GM10248 (cell line): ENCODE results near the gene POLR3GL.

Experiments used
- CTCF ChIA-PET: fragments of 300-600 bp; sonication (Branson Sonifier 250); formaldehyde crosslinking; extraction: SDS; loops from one replicate; lab custom pipeline; 2021; ENCODE audit warnings: antibody characterized with exemption; lab: Yijun Ruan, JAX
- POLR2A ChIA-PET: fragments of 350-650 bp; sonication (Branson Sonifier 250); formaldehyde crosslinking; extraction: SDS; loops from one replicate; lab custom pipeline; 2020; ENCODE audit warnings: antibody characterized with exemption; lab: Yijun Ruan, JAX
- DNase-seq: peaks from one replicate; pipeline ENCODE4 v3.0.0; 2012; ENCODE audit errors: extremely low spot score
- TF ChIP-seq, protein P1 (sequence below): IDR thresholded peaks from 2 replicates; pipeline ENCODE4 v1.5.1; 2012; ENCODE audit warnings: mild to moderate bottlenecking, low read depth; ENCODE audit errors: extremely low read depth, missing control alignments, control extremely low read depth

POLR3GL gene

DNA sequence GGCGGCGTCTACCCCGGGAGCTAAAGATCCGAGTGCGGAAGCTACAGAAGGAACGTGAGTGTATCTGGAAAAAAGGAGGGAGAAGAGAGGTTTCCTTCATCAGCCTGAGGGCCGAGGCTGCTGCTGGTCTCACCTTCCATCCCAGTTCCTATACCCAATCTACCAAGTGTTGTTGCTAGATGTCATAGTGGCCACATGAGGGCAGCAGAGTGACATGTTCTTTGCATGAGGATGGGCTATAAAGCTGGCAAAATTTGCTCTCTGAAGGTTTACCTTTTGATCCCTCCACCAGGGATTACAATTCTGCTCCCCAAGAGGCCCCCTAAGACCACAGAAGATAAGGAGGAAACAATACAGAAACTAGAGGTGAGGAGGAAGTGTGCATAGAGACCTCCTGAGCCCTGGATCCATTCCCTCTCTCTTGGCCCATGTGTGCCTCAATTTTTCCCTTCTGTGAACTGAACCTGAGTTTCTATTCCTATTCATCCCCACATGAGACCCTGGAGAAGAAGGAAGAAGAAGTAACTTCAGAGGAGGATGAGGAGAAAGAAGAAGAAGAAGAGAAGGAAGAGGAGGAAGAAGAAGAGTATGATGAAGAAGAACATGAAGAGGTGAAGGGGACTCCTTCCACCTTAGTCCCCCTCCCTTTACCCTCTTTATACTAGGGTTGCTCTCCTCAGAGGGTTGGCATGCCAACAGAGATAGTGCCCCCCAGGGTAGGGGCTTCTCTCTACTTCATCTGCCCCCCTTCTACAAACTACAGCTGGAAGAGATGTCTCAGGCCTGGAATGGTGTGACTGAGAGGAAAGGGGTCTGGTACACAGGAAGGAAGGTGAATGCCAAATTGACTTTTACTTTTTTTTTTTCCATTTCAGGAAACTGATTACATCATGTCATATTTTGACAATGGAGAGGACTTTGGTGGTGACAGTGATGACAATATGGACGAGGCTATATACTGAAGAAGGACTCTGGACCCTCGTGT is 13.3 kb downstream of the POLR3GL start:
- DNase-seq = peak; percentile 78
- ChIA-PET CTCF (interaction anchor here (0.8 to 9.5 kb wide), 27 partner anchors 12 to 133 kb away, joined by 3 to 249 read pairs (median 5); partner anchors contain the start of genes ANKRD34A, HJV, LIX1L and NUDT17), POLR2A (interaction anchor here (1.5 kb wide), 1 partner anchor 13 kb away, joined by 4 read pairs; the partner anchor contains the start of genes ANKRD34A and POLR3GL)
- TF ChIP-seq, protein P1, sequence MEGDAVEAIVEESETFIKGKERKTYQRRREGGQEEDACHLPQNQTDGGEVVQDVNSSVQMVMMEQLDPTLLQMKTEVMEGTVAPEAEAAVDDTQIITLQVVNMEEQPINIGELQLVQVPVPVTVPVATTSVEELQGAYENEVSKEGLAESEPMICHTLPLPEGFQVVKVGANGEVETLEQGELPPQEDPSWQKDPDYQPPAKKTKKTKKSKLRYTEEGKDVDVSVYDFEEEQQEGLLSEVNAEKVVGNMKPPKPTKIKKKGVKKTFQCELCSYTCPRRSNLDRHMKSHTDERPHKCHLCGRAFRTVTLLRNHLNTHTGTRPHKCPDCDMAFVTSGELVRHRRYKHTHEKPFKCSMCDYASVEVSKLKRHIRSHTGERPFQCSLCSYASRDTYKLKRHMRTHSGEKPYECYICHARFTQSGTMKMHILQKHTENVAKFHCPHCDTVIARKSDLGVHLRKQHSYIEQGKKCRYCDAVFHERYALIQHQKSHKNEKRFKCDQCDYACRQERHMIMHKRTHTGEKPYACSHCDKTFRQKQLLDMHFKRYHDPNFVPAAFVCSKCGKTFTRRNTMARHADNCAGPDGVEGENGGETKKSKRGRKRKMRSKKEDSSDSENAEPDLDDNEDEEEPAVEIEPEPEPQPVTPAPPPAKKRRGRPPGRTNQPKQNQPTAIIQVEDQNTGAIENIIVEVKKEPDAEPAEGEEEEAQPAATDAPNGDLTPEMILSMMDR = peak; percentile 87

DNA sequence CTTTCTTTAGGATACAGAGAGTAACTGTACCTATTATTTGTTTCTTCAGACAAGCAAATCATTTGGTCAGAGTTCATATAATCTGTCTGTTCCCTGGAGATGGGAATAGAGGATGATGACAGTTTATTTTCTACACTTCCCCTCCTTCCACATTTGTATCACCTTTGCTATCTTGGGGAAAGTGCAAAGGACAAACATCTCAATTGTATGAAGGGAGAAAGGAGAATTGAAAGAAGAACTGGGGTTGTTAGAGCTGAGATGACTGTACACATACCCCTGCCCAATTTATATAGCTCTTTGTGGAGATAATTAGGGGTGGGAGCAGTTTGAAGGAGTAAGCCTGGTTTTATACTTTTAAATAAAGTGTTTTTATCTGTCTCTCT is 14.0 kb downstream of the POLR3GL start:
- TF ChIP-seq, protein P1 = no peak
- ChIA-PET POLR2A (interaction anchor here (1.1 to 2.6 kb wide), 6 partner anchors 9 to 21 kb away, joined by 4 to 25 read pairs (median 8); partner anchors contain the start of genes ANKRD34A, LIX1L and POLR3GL), CTCF (interaction anchor here (0.8 to 9.5 kb wide), 22 partner anchors 12 to 134 kb away, joined by 3 to 249 read pairs (median 6); partner anchors contain the start of genes ANKRD34A, HJV, LIX1L and NUDT17)
- no peak for DNase-seq

DNA sequence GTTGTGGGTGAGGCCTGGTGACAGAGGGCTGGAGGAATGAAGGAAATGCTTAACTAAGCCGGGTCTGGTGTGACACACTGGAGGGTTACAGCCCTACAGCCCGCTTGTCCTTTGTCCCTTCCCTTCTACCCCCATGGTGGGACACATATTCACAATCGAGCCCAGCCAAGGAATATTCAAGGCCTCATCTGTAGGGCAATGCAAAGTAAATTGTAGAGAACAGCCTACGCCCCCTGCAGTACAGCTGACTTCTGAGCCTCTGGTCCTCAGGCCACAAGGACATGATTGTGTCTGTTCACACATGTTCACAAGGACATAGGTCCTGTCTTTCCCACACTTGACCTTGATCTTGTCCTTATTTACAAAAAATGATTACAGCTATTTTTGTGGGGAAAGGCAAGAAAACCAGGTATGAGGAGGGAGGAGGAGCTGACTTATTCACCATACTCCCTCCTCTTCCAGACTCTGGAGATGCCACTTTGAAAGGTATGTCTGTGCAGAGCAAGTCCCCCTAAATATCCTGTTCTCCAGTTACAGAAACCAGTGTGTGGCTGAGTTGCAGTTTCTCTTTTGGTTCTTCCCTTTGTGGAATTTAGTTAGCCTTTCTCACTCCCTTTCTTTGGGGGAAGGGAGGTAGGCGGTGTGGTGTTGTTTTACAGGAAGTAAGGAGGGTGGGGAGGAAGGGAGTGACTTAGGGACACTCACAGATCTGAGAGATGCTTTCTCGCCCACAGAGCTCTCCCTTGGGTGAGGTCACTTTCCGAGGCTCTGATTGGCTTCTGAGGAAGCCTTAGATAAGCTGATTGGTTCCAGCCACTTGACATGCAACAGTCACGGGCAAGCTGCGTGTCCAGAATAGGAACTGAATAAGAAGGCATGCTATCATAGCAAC is 14.6 kb downstream of the POLR3GL start:
- POLR2A ChIA-PET = interaction anchor here (1.0 to 2.6 kb wide), 10 partner anchors 8 to 119 kb away, joined by 3 to 25 read pairs (median 6); partner anchors contain the start of genes ANKRD34A, LIX1L, POLR3GL and TXNIP
- DNase-seq = peak; percentile 85
- TF ChIP-seq, protein P1 = peak; percentile 42
- CTCF ChIA-PET = interaction anchor here (0.8 to 9.5 kb wide), 21 partner anchors 13 to 134 kb away, joined by 3 to 249 read pairs (median 6); partner anchors contain the start of genes ANKRD34A, HJV, LIX1L and NUDT17

DNA sequence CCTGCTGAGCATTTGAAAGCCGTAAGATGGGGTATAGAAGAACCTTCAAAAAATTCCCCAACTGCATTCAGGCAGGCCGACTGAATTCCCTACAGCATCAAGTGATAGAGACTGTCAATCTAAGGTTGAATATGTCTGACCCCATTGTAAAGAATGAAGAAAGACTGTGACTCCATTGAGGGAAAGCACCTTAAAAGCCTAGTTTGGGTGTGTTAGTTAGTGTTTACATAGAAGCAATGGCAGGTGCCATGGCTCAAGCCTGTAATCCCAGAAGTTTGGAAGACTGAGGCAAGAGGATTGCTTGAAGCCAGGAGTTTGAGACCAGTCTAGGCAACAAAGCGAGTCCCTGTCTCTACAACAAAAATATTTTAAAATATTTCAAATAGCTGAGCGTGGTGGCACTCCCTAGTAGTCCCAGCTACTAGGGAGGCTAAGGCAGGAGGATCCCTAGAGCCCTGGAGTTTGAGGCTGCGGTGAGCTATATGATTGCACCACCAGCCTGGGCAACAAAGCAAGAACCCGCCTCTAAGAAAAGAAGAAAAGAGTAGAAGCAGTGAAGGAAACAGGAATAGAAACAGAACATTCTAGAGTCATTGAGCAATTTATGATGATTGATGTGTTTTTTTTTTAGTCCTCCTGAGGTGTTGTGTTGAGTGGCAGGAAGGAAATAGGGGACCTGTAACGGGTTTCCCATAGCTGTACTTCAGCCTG is 15.4 kb downstream of the POLR3GL start:
- DNase-seq = no peak
- ChIA-PET POLR2A (interaction anchor here (0.7 to 2.6 kb wide), 10 partner anchors 9 to 120 kb away, joined by 3 to 25 read pairs (median 4); partner anchors contain the start of genes ANKRD34A, LIX1L, POLR3GL and TXNIP), CTCF (interaction anchor here (1.1 to 9.5 kb wide), 14 partner anchors 13 to 135 kb away, joined by 3 to 249 read pairs (median 19); partner anchors contain the start of genes ANKRD34A, HJV, LIX1L and NUDT17)
- TF ChIP-seq, protein P1 = no peak

DNA sequence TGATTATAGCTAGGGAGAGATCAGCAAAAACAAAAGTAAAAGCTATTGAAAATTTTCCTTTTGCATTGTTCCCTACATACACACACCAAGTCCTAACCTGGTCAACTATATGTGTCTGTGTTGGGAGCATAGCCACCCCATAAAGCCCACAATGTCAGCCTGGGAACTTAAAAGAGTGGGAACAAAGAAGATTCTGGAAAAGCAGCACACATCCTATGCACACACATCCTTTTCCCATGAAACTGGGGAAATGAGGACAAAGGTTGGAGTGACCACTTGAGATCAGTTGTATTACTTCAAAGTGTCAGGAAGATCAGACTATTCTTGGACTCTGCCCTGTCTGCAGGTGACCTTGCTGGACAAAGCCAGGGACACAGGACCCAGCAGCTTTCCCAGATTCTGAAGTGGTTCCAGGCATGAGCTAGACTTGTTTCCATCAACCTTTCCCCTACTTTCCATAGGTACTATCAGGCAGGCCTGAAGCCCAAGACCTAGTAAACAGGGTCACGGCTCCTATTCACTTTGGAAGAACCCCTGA is 16.0 kb downstream of the POLR3GL start:
- ChIA-PET POLR2A (interaction anchor here (1.0 to 2.6 kb wide), 8 partner anchors 9 to 121 kb away, joined by 3 to 25 read pairs (median 4); partner anchors contain the start of genes ANKRD34A, LIX1L, POLR3GL and TXNIP), CTCF (interaction anchor here (1.0 to 9.5 kb wide), 11 partner anchors 12 to 136 kb away, joined by 3 to 249 read pairs (median 24); partner anchors contain the start of genes ANKRD34A, LIX1L, NUDT17 and POLR3GL)
- DNase-seq = no peak
- TF ChIP-seq, protein P1 = no peak
